HG03565 (cell line): ENCODE results near the gene KIF18A.
"Not testable (repeated sequence)": the region's sequence is repeated elsewhere in the genome, so short reads cannot be mapped to it uniquely, and the experiment has no call there.

Experiments used
- ATAC-seq: cut with Tn5 transposase; IDR thresholded peaks from one replicate; pipeline ENCODE4 v1.9.1; 2021; ENCODE audit warnings: mild to moderate bottlenecking, moderate library complexity; ENCODE audit not compliant: unreplicated experiment

The KIF18A gene

GRCh38 chr11:28107191-28107749, 686 bp downstream of the KIF18A start:
- ATAC-seq, result no peak

DNA sequence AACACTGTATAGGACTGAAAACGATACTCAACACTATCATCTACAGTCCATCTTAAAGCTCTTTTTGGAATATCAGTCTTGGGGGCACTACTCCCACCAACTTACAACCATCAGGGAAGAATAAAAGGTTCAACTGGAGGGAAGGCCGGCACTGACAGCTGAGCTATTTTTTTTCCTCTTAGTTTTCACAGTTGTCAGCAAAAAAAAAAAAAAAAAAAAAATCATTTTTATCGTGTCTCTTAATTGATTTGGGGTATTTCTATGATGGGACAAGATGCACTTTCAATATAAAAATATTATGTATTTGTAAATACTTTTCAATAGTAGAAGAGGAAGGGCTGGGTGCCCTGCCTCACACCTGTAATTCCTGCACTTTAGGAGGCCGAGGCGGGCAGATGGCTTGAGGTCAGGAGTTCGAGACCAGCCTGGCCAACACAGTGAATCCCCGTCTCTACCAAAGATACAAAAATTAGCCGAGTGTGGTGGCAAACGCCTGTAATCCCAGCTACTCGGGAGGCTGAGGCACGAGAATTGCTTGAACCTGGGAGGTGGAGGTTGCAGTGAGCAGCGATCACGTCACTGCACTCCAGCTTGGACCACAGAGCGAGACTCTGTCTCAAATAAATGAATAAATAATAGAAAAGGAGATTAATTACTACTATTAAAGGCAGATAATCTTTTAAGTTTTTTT, 1.5 kb downstream of the KIF18A start:
- ATAC-seq, result no peak

- no peak for ATAC-seq
These were observed 2.1 kb downstream of the KIF18A start for GRCh38 chr11:28105869-28106268.

DNA sequence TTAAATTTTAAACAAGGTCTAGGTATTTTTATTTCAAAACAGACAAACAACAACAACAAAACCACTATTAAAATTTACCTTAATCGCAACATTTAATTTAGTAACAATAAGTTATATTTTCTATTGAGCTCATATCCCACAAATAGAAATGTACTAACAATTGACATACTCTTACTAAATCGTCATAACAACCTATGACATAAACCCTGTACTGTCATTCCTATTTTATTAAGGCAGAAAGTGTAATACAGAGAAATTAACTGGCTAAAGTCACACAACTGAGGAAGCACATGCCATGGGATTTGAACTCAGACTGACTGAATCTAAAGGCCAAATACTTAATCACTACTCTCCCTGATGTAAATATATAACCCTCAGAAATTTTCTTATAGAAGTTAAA, 3.0 kb downstream of the KIF18A start:
- no peak for ATAC-seq

GRCh38 chr11:28104425-28104824, 3.5 kb downstream of the KIF18A start:
- no peak for ATAC-seq

DNA sequence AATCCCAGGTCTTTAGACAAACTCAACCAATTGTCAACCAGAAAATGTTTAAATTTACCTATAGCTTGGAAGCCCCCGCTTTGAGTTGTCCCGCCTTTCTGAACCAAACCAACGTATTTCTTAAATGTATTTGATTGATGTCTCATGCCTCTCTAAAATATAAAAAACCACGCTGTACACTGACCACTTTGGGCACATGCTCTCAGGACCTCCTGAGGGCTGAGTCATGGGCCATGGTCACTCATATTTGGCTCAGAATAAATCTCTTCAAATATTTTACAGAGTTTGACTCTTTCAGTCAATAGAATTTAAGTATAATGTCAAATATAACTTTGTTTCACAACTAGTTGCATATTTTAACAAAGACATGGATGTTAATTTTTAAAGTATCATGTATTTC, 5.7 kb downstream of the KIF18A start:
- not testable (repeated sequence) for ATAC-seq

- ATAC-seq, result no peak
These were observed 7.3 kb downstream of the KIF18A start for GRCh38 chr11:28100665-28101064.

- ATAC-seq, result no peak
These were observed 8.2 kb downstream of the KIF18A start for GRCh38 chr11:28099715-28100114.

- ATAC-seq, result no peak
These were observed 9.7 kb downstream of the KIF18A start for GRCh38 chr11:28098257-28098656.

DNA sequence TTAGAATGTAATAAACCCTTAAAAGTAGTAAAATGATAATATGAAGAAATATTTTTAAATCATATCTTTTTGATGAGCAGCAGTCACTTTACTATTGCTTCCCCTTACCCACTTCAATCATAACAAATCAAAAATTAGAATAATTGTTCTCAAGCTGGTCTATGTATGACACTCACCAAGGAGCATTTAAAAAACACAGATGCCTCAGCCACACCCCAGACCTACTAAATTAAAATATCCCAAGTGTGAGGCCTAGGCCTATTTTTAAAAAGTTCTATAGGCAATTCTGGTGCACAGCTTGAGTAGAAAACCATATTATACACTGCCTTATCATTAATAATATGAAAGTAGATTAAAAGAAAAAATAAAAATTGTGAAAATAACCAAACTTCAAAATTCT, 15.2 kb downstream of the KIF18A start:
- ATAC-seq, result no peak

- no peak for ATAC-seq
These were observed 17.8 kb downstream of the KIF18A start for GRCh38 chr11:28090052-28090749.

DNA sequence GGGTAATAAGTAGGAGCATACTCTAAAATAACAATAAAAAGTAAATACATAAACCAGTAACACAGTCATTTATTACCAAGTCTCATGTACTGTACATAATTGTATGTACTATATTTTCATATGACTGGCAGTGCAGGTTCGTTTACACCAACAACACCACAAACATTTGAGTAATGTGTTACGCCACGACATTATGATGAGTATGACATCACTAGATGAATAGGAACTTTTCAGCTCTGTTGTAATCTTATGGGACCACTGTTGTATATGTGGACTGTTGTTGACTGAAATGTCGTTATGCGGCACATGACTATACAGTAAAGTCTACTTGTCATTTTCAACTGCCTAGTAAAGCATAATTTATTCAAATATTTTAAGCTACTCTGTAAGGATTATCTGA, 18.6 kb downstream of the KIF18A start:
- ATAC-seq, result no peak

GRCh38 chr11:28087693-28088092, 20.3 kb downstream of the KIF18A start:
- ATAC-seq, result not testable (repeated sequence)

DNA sequence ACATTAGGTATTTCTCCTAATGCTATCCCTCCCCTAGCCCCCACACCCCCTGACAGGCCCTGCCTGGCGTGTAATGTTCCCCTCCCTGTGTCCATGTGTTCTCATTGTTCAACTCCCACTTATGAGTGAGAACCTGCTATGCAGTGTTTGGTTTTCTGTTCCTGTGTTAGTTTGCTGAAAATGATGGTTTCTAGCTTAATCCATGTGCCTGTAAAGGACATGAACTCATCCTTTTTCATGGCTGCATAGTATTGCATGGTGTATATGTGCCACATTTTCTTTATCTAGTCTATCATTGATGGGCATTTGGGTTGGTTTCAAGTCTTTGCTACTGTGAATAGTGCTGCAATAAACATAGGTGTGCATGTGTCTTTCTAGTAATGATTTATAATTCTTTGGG, 20.8 kb downstream of the KIF18A start:
- ATAC-seq, result not testable (repeated sequence)

DNA sequence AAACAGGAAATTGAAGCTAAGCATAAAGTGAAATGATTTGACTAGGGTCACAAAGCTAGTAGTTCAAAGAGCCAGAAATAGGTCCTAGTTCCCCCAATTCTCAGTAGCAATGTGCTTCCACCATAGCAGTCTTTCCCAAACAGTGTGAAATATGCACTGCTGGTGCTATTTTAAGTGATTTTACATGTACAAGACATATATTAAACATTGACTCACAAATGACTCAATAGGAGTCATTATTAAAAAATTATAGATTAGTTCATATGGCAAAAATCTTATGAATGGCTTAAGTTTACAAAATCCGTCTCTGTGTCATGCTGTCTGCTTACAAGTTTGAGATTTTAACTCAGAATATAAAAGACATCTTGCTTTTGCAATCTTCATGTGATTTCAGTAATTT, 21.4 kb downstream of the KIF18A start:
- no peak for ATAC-seq

- no peak for ATAC-seq
These were observed 24.8 kb downstream of the KIF18A start for GRCh38 chr11:28083118-28083517.

DNA sequence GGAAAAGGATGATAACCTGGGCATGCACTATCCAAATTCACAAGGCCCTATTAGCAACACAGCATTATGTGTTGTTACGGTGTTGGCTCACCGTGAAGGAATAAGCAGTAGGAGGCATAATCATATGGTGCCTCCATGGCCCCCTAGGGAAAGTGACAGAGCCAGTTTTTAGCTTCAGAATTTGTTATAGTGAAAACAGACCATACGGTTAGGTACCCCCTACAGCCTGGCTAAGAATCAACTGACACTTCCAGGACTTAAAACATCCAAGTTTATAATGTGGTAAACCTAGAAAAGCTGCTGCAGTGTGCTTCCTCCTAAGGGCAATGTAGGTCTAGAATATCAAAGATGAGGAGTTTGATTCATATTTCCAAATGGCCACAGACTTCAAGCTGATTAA, 30.4 kb downstream of the KIF18A start:
- no peak for ATAC-seq

- no peak for ATAC-seq
These were observed 35.6 kb downstream of the KIF18A start for GRCh38 chr11:28072321-28072720.

- no peak for ATAC-seq
These were observed 36.7 kb downstream of the KIF18A start for GRCh38 chr11:28071305-28071704.

DNA sequence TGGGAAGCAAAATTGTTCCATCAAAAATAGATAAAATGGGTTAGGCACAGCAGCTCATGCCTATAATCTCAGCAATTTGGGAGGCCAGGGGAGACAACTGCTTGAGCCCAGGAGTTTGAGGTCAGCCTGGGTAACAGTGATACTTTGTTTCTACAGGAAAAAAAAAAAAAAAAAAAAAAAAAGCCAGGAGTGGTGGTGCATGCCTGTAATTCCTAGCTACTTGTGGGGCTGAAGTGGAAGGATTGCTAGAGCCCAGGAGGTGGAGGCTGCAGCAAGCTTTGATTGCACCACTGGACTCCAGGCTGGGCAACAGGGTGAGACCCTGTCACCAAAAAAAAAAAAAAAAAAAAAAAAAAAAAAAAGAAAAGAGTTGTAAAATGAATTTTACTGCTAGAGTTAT, 49.6 kb downstream of the KIF18A start:
- ATAC-seq, result no peak

GRCh38 chr11:28054821-28055220, 53.1 kb downstream of the KIF18A start:
- ATAC-seq, result no peak
